Activated CD4-positive, alpha-beta T cell treated with anti-CD3 and anti-CD28 coated beads, Interleukin-2, amount 50 U/mL, for 24 hours (primary cell): Measurements from ENCODE around the gene KRT6B.

Experiments
- DNase-seq, 2 donors: peaks; one replicate each; pipeline ENCODE4 v3.0.0-alpha.2; 2020; ENCODE audit warnings: low read depth in 1 of 2, low spot score in 1 of 2

KRT6B gene

DNA sequence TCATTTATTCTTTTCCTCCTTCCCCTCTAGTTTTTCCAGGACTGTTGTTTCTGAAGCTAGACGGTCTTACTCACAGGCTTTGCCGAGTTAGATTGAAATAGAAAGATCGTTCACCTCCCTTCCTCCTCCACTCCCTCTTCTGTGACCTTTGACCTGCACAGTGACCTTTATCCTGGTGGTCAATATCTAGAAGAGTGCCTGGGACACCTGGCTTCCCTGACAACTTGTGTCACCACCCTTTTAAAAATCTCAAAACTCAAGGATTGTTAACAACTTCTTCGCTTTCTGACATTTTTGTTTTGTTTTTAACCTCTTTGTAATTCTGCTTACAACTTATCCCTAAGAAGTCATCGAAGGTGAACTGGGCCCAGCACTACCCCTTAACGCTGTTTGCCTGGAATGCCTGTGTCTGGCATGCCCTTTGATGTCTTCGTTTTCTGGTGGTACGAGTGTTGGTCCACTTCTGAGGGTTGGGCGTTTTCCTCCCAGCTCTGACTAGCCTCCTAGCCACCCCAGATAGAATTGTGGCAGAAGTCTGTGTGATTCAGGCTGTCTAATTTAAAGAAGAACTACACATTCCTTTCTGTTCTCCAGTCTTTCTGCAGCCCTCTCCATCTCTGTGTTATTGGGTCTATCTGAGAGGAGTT, 15.0 kb downstream of the KRT6B start:
- DNase-seq, result no peak

DNA sequence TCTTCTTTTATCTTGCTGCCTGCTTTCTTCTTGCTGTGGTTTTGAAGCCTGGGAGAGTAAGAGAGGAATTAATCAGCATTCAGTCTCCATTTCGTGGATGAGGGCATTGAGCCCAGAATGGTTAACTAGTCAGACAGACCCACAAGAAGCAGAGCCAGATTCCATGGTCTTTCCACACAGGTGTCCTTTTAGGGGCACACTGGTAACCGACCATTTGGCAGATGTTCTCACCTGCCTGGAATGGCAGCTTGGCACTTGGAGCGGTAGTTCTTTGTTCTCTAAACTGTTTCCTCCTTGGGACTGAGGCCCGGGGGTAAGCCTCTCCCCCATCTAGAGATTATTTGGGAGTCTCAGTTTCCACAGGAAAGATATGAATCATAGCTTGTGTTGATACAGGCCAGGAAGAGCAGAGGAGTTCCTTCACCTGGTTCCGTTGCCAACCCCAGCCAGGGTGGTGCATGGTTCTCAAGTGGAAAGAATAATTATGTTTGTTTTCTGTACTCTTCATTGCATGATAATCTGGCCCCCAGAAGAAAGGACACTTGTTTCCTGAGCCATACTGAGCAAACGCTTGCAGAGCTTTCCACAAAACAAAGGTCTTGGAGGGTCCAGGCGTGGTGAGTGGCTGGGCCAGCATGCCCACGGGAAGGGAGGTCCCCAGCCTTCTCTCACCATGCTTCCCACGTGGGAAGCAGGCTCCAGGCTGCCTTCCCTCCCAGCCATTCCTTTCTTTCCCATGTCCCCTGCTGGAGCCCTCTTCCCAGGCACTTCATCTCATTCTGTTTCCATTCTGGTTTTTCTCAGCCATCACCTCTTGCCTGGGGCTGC, 15.7 kb downstream of the KRT6B start:
- no peak for DNase-seq

DNA sequence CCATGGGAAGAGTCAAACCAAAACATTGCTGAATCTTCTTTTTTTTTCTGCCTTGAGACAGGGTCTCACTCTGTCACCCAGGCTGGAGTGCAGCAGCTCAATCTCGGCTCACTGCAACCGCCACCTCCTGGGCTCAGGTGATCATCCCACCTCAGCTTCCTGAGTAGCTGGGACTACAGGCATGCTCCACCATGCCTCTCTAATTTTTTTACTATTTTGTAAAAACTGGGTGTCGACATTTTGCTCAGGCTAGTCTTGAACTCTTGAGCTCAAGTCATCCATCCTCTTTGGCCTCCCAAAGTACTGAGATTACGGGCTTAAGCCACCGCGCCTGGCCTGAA, 16.3 kb downstream of the KRT6B start:
- no peak for DNase-seq

DNA sequence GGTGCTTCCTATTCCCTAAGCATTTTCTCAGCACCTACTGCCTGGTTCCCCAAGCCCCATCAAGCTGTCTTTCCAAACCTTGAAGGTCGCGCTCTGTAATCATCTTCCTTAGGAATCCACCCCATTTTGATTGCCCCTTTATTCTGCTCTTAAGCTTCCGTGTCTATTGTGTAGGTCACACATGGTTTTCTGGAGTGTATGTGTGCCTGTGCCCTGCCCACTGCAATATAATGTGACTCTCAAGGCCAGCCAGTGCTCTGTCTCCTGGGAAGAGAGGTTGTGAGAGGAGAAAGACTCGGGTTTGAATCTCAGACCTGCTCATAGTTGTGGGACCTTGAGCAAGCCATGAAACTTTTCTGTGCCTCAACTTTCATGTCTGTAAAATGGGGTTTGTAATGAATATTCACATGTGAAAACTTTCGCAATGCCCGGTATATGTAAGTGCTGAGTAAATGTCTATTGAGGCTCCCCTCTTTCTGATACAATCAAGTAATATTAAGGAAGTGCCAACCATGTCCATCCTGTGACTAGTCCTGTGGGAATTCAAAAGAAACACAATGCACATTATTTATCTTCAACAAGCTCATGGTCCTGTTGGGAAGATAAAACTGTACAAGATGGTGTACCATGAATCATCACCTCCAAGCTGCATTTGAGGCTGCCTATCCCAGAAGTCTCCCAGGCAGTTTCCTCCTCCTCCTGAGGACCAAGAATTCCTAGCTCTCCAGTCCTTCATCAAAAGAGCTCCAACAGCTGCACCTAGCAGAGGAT, 17.0 kb downstream of the KRT6B start:
- no peak for DNase-seq

DNA sequence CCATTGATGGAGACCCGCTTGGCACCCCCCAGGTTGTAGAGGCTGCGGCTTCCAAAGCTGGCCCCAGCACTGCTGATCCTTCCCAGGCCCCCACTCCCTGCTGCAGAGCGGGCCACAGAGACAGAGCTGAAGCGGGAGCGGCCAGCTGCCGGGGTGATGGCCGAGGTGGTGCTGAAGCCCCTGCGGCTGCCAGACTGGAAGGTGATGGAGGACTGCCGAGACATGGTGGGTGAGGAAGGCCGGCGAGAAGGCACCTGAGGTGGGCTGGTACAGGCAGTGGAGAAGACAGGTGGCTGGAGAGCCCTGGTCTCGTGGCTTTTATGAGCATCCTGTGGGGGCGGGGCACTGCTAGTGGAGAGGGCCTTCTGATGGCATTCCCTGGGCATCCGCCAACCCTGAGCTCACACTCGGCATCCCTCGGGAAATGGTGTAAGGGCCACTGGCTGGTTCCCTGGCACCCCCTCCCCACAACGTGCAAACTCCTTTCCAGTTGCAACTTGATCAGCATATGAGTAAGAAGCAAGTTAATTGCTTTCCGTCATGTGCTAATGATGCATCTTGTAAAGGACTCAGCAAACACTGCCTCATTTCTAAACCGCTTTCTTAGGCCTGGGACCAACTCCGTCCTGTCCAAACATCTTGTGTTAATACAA, 17.7 kb downstream of the KRT6B start, which contains the start of gene KRT75:
Gene KRT75, minus strand, starts transcription at position 291 of the 653 bp plus-strand sequence. Its CDS starts 67 bp downstream, at position 224.
- no peak for DNase-seq

DNA sequence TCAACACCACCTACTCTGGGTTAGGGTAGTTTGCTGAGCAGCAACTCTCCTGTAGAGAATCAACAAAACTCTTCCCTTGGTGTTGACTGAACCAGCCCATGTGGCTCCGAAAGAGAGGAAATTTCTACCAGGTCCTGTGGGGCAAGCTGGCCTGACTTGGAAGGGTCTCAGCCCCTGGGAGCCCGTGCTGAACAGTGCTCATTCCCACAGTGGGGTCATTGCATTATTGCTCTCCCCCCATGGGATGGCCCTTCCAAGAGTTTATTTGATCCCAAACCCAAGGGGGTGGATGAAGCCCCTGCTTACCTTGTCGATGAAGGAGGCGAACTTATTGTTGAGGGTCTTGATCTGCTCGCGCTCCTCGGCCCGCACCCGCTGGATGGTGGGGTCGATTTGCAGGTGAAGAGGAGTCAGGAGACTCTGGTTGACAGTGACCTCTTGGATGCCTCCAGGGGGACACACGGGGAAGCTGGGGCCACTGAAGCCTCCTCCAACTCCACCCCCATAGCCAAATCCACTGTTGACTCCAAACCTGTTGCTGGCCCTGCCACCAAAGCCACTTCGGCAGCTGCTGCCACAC, 18.4 kb downstream of the KRT6B start:
- DNase-seq, result no peak

DNA sequence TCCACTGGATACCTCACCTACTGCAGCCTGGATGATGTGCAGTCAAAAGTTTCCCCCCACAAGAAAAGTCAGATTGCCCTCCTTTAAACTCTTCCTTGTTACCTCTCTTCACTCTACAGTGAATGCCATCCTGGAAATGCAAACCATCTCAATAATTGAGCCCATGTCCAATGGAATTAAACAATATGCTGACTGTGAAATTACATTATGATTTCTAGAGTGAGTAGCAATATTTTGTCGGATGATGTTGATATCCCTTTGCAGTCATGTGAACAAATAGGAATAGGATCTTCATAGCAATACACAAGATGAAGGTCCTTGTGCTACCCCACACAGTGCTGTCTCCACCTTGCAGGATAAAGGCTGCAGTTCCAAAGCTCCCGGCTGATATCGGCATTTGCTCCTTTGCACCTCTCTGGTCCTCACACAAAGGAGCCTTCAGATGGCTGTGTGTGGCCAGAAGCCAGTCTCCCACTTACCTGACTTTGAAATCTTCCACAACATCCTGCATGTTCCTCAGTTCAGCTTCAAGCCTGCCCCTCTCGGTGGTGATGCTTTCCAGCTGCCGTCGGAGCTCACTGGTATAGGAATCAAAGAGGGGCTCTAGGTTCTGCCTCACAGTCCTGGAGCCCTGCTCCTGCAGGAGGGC, 19.3 kb downstream of the KRT6B start:
- DNase-seq, result no peak

DNA sequence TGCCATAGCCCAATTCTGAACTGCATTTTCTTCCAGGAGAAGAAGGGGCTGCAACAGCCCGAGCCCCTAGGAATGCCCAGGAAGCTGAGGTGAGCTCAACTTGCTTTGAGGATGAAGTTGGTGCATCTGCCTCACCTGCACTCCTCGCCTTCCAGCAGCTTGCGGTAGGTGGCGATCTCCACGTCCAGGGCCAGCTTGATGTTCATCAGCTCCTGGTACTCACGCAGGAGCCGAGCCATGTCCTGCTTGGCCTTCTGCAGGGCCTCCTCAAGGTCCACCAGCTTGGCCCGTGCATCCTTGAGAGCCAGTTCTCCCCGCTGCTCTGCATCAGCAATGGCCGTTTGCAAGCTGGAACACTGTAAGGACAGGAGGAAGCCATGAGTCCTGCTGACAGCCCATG, 23.8 kb downstream of the KRT6B start:
- DNase-seq, result no peak

DNA sequence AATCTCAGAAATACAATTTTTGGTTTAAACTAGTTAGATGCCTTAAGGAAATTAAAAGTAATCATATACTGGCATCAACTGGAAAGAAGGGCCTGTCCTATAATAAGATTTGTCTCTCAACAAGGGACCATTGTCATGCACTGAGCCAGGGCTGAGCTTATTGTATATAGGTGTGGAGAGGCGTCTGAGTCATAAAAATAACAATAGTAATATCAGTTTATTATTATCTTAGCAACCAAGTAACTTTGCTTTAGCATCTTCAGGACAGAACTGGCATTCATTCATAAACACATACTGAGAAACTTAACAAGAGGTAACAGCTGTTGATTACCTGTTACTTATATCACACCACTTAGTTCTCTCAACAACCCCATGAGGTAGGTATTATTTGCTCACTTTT, 24.9 kb downstream of the KRT6B start:
- DNase-seq, result no peak

DNA sequence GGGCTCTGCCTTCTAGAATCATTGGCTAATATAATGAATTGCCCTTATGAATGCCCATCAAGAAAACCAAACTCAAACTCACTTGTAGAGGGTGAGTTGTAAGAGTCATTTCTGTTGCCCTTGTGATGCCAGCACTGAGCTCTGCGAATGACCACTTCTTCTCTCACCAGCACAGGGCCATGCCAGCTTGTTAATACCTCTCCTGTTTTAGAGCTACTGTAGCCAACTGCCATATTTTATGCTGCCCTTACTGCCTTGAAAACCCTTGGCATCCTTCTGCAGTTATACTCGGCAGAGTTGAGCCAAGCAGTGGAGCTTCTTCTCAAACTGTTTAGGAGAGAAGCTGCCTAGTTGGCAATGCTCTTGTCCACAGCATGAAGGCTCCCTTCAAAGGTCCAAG, 25.9 kb downstream of the KRT6B start:
- no peak for DNase-seq

DNA sequence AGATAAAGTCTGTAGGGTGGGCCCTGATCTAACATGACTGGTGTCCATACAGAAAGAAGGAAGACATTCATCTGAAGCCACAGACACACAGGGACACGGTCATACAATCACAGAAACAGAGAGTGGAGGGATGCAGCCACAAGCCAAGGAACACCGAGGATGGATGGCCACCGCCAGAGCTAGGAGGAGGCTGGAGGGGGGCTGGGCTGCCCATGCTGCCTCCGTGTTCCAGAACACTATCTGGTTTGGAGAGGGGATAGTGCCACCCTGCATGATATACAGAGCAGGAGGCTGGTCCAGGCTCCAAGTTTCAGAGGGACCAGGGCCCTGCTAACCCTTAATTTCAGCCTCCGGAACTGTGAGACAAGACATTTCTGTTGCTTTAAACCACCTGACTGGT, 26.5 kb downstream of the KRT6B start:
- no peak for DNase-seq

DNA sequence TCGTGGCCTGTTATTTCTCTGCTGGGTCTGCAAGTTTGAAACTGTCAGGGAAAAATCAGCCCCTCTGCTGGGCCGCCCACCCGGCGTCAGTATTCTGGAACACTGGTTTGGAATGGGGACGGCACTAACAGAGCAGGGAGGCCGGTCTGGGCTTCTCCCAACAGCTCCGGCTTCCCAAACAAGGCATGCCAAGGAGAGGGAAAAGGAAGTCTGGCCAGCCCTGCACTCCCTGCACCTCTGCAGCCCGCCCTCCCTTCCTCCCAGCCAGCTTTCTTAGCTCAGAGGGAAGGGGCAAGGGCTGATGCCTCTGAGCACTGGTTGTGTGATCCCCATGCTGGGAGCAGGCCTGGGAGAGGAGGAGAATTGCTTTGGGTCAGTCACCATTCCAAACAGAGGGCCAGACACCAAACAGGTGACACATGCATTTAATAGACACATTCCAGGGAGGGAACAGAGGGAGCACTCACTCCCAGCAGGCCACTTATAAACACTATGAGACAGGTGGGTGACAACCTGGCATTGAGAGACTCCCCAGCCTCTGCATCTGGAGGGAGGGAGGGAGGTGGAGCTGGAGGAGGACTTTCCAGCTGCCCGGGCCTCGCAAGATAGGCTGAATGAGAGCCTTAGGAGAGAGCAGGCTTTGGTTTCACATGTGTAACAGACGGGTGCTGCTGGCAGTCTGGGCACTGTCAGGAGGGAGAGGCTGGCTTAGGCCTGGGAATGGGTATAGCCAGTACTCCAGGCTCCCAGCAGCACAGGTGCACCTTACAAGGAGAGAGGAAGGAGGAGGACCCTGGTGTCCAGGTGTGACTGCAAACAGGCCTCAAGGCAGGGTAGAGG, 28.1 kb downstream of the KRT6B start:
- no peak for DNase-seq

DNA sequence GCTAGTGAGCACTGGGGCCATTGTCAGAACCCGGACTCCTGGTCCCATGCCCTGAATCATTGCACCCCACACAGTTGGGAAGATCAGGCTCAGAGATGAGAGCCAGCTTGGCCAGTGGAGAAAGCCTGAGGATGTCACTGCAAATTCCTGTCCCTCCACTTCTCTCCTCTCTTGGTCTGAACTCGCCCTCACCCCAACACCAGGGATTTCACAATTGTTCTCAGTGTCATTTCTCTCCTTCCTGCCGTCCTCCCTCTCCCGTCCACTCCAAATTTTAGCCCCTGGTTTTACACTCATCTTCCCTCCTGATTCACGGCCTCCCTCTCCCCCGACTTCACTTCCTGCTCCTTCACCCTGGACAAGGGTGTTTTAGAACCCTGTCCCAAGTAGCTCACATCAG, 28.9 kb downstream of the KRT6B start:
- no peak for DNase-seq

DNA sequence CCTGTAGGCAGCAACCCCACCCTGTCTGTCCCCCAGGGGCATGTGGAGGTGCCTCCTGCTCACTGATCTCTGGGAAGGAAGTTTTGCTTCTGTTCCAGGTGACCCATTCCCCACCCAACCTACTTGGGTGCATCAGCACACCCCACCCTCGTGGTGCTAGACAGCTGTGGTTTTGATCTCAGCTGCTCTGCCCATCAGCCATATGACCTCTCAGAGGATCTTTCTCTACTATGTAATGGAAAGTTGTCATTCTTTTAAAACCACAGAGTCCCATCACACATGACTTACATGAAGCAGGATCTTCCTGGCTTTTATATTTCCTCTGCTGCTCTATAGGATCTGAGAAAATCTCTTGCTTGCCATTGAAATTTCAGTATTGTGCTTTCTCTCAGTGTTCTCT, 32.3 kb downstream of the KRT6B start:
- no peak for DNase-seq

DNA sequence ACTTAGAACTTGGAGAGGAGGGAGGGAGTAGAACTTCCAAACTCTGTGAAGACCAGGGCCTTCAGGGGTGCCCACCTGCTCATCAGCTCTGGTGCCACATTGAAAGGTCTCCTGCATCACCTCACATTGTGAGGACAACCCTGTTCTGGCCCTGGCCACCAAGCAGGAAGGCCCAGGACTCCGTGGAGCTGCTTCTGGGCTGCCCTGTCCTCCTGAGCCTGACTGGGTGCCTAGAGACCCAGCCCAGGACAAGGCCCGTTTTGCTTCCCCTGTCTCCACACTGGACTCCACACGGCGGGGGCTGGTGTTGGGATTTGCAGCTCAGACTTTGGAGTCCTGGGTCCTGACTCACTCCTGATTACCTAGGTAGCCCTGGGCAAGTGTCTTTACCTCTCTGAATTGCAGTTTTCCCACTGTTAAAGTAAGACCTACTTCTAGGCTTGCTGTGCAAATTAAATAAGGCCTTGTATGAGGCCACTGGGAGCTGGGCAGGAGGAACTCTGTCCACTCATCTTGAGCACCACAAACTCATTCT, 33.3 kb downstream of the KRT6B start:
- DNase-seq, result no peak

DNA sequence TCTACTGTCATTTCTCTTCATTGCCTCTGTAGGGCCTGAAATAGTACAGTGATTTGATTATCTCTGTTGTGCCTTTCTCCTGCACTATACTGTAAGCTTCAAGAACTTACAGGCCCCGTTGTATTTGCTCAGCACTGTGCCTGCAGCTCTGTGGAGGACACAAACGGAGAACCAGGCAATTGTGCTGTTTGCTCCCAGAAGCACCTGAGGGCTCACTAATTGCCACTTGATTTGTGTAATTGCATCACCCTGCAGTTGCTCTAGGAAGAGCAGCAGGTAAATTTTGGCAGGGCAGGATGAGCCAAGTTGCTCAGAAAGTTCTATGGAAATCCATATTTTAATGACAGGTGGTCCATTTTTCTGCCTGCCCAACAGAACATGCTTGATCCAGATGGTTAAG, 34.2 kb downstream of the KRT6B start:
- DNase-seq, result no peak

DNA sequence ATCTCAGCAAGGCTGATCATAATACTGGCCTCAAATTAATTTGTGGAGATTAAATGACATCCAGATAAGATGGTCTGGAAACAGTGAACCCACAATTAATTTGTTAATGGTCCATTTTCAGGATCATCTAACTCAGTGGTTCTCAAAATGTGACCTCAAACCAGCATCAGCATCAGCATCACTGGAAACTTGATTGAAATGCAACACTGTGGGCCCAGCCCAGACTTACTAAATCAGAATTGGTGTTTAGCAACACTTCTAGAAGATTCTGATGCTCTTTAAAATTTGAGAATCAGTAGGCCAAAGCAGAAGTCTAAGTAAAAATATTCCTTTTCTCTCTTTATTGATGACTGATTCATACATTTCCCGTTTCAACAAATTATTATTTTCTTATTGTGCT, 35.2 kb downstream of the KRT6B start:
- DNase-seq, result no peak

DNA sequence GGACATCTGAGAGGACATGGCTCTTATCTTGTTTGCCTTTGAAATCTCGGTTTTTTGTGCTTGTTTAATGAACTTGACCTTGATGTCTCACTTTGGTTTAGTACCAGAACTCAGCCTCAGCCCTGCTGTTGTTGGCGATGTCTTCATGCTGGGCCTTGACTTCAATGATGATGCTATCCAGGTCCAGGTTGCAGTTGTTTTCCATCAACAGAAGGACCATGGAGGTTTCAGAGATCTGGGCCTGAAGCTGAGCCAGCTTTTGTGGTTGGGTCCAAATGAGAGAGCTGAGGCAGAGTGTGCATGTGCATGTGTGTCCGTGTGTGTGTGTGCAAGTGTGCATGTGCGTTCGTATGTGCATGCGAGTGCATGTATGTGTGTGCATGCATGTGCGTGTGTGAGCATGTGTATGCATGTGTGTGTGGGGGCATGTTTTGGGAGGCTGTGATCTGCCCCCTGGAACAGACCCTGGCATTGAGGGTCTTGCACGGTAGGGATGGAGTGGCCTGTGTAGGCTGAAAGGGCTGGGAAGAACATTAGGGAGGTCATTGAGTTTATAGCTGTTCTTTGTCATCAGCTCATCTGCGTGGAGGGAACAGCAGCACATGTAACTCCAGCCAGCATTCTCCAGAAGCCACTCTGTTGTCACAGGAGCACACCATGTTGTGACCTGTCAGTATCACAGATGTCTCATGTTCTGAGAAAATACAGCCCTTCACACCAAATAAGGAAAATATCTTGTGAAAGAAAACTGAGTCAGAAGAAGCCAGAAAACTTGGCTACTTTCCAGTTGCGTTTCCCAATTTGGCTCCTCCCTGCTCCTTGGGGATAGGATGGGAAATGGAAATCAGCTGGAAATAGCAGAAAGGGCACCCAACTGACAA, 35.8 kb downstream of the KRT6B start:
- DNase-seq, result no peak

DNA sequence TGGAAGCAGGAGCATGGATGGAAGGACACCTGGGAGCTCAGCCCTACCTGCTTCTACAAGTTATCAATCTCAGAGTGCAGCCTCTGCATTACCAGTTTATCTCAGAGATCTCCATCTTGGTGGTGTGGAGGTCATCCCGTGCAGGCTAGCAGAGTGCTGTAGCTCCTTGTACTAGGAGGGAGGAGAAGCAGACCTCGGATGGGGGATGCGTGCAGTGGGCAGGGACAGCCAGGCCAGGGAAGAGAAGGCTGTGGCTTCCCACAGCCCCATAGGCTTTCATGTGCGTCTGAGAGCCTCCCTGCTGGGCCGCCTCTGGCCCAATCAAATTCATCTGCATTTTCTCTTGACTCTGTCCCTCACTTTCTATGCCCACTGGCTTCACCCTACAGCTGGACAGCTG, 37.0 kb downstream of the KRT6B start:
- no peak for DNase-seq
